NCI-H1048 (cell line): ENCODE measurements around the gene HERC6.
"Not testable (repeated sequence)": the region's sequence is repeated elsewhere in the genome, so short reads cannot be mapped to it uniquely, and the experiment has no call there.

Experiments
- DNase-seq: peaks from one replicate; lab custom pipeline; 2025; lab: John Stamatoyannopoulos, UW

Gene HERC6

DNA sequence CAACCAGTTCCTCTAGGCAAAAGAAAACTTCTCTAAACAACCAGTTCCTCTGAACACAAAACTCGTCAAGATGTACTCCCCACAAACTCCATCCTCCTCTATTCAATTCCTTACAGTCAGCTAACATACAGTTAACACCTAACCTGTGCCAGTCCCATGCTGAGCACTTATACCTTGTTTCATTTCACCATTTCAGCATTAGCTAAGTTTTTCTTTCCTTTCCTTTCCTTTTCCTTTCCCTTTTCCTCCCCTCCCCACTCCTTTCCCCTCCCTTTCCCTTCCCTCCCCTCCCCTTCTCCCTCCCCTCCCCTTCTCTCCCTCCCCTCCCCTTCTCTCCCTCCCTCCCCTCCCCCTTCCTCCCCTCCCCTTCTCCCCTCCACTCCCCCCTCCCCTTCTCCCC lies 13.1 kb downstream of the HERC6 start:
- no peak for DNase-seq

DNA sequence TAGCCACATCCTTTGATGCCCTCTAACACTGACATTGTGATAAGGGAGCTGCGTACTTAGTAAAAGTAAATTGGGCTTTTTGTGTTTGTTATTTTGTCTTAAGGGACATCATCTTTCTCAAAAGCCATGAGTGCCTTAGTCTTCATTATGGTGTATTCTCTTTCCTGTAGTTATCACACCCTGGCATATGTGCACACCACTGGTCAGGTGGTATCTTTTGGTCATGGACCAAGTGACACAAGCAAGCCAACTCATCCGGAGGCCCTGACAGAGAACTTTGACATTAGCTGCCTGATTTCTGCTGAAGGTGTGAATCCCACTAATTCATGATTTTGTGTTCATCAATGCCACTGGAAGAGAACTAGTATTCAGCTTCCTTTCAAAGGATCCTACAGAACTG lies 18.0 kb downstream of the HERC6 start:
- no peak for DNase-seq

DNA sequence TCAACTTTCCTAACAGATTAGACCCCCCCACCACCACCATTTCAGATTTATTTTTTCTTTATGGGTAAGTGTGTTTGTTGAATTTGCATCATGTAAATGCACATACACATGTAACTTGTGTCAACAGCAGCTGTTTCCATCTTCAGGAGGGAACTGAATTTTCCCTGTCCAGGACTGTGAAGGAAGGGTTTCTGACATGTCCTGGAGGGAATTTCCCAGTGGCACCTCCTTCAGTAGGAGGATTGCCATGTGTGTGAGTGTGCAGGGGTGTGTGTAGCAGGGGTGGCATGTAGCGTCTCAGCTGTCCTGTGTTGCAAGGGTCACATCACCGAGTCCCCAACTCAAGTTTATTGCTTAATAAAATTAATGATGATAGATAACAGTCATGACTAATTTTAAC lies 19.7 kb downstream of the HERC6 start:
- no peak for DNase-seq

DNA sequence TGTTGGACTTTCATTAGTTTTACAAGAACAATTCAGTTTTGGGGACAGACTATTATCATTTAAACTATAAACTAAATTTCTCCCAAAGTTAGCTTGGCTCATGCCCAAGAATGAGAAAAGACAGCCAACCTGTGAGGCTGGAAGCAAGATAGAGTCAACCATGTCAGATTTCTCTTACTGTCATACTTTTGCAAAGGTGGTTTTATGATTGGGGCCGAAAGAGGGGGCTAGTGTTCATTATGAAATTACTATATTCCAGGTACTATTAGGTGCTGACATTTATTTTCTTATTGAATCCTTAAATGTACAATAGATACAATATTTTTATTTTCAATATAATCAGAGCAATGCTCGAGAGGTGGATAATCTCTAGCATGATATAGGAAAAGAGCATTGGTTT lies 30.6 kb downstream of the HERC6 start:
- no peak for DNase-seq

DNA sequence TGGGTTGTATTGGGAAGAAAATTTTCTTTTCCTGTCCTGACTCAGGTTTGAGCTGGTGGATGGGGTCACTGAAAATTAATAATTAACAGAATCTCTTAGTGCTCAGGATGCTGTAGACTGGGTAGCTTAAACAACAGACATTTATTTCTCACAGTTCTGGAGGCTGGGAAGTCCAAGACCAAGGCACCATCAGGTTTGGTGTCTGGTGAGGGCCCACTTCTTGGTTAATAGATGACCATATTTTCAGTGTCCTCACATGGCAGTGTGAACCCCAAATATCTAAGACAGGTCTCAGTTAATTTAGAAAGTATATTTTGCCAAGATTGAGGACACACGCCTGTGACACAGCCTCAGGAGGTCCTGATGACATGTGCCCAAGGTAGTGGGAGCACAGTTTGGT lies 31.1 kb downstream of the HERC6 start:
- DNase-seq, result no peak

- DNase-seq, result no peak
Observed at GRCh38 chr4:88411491-88412096, 32.9 kb downstream of the HERC6 start.

DNA sequence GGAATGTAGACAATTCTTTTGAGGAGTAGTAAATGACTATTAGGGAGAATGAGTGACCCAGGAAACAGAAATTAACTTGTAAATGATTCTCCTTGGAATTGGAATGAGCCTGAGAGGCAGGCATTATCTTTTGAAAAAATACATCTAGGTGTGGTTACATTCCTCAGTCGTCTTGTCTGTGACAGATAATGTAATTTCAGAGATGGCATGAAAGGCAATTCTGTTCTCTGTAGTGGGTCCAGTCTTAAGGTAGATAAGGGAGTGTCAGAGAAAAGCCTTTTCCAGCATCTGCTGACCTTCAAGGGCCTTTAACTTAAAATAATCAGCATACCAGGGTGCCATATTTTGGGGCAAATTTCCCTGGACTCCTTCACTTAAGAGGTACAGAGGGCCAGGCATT lies 35.1 kb downstream of the HERC6 start:
- no peak for DNase-seq

DNA sequence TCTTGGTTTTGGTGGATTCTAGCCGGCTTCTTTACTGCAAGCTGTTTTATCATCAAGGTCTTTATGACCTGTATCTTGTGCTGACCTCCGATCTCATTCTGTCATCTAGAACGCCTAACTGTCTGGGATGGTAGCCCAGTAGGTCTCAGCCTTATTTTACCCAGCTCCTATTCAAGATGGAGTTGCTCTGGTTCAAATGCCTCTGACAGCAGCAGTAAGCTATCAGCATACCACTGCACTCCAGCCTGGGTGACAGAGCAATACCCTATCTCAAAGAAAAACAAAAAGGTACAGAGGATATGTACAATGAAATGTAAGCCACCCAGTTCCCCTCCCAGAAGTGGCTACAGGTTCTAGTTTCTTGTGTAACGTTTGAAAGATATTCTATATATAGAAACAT lies 36.1 kb downstream of the HERC6 start:
- no peak for DNase-seq

- no peak for DNase-seq
Observed at GRCh38 chr4:88415982-88416381, 37.3 kb downstream of the HERC6 start.

GRCh38 chr4:88418411-88418810 lies 39.8 kb downstream of the HERC6 start:
- no peak for DNase-seq

GRCh38 chr4:88419874-88420273 lies 41.2 kb downstream of the HERC6 start:
- DNase-seq, result no peak

GRCh38 chr4:88420844-88421243 lies 42.2 kb downstream of the HERC6 start:
- DNase-seq, result no peak

DNA sequence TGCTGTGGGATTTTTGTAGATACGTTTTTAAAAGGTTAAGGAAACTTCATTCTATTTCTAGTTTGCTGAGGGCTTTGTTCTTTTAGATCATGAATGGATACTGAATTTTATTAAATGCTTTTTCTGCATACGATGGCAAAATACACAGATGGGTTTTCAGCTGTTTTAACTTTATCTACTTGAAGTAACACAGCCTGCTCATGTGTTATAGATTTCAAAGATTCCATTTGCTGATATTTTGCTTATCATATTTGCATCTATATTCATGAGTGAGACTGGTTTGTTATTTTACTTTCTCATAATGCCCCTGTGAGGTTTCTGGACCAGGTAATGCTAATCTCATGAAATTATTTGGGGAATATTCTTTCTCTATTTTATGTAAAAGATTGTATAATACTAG lies 43.8 kb downstream of the HERC6 start:
- no peak for DNase-seq

DNA sequence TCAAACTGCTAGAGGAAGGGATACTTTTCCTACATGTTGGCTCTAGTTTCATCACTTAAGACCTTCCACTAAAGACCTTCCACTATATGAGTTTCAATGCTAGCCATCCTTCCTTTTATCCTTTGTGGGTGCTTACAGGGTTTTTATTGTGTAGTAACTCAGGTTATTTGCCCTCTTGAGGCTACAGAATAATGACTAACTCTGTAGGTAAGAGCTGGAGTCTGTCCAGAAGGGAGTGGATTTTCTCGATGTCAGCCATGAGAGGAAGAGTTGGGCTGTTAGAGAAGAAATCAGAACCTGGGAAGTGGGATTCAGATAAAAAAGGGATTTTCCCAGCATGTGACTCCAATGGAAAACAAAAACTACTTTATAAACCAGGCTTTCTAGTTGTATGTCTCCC lies 50.7 kb downstream of the HERC6 start:
- no peak for DNase-seq

GRCh38 chr4:88435987-88436693 lies 57.5 kb downstream of the HERC6 start:
- DNase-seq, result no peak

DNA sequence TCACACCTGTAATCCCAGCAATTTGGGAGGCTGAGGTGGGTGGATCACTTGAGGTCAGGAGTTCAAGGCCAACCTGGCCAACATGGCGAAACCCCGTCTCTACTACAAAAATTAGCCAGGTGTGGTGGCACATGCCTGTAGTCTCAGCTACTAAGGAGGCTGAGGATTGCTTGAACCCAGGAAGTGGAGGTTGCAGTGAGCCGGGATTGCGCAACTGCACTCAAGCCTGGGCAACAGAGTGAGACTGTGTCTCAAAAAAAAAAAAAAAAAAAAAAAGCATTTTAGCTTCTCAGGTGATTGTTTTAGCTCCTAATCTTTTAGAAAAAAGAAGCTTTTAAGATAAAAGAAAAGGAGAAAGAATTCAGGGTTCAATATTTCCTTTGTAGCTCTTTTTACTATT lies 59.2 kb downstream of the HERC6 start:
- DNase-seq, result not testable (repeated sequence)

GRCh38 chr4:88439161-88439760 lies 60.6 kb downstream of the HERC6 start:
- no peak for DNase-seq

- no peak for DNase-seq
Observed at GRCh38 chr4:88440146-88440545, 61.5 kb downstream of the HERC6 start.

DNA sequence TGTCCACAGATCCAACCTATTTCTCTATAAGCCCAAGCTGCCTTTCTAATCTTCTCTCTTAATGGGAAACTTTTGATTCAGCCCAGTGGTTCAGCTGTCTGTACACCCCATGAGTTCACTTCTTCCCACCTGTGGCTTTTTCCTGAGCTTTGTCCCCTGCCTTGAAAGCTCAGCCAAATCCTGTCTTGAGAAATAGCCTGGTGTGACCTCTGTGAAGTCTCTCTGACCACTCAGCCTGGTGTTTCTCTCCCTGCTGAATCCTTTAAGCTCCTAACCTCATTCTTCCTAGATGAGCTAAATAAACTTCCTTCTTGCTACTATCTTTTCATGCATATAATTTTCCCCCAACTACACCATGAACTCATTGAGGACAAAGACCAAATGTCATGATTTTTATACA lies 63.0 kb downstream of the HERC6 start:
- no peak for DNase-seq

- no peak for DNase-seq
Observed at GRCh38 chr4:88442689-88443191, 64.1 kb downstream of the HERC6 start.

GRCh38 chr4:88443486-88443885 lies 64.8 kb downstream of the HERC6 start:
- no peak for DNase-seq

- DNase-seq, result no peak
Observed at GRCh38 chr4:88445252-88445651, 66.6 kb downstream of the HERC6 start.

GRCh38 chr4:88446124-88446523 lies 67.5 kb downstream of the HERC6 start:
- DNase-seq, result no peak
